GM03348 (cell line): Measurements from ENCODE around the gene KDM4B.

Source experiments
- DNase-seq: peaks from one replicate; pipeline ENCODE4 v3.0.0; 2012; ENCODE audit warnings: low spot score

KDM4B gene

GRCh38 chr19:4984438-4984990 lies 15.6 kb downstream of the KDM4B start:
- no peak for DNase-seq

- no peak for DNase-seq
Measured at GRCh38 chr19:4985551-4985991, 16.7 kb downstream of the KDM4B start.

- DNase-seq: no peak
Measured at GRCh38 chr19:4986056-4986455, 17.1 kb downstream of the KDM4B start.

GRCh38 chr19:4986471-4986891 lies 17.6 kb downstream of the KDM4B start:
- no peak for DNase-seq

- no peak for DNase-seq
Measured at GRCh38 chr19:4987256-4987655, 18.3 kb downstream of the KDM4B start.

- DNase-seq: no peak
Measured at GRCh38 chr19:4987692-4988370, 18.9 kb downstream of the KDM4B start.

- peak; percentile 89 for DNase-seq
Measured at GRCh38 chr19:4988770-4989251, 19.9 kb downstream of the KDM4B start.

GRCh38 chr19:4990306-4990705 lies 21.4 kb downstream of the KDM4B start:
- DNase-seq: no peak

GRCh38 chr19:4991538-4991937 lies 22.6 kb downstream of the KDM4B start:
- no peak for DNase-seq

GRCh38 chr19:4991996-4992698 lies 23.2 kb downstream of the KDM4B start:
- DNase-seq: no peak

- no peak for DNase-seq
Measured at GRCh38 chr19:4993683-4994082, 24.8 kb downstream of the KDM4B start.

- no peak for DNase-seq
Measured at GRCh38 chr19:4996701-4997100, 27.8 kb downstream of the KDM4B start.

- DNase-seq: no peak
Measured at GRCh38 chr19:4997297-4997696, 28.4 kb downstream of the KDM4B start.

GRCh38 chr19:5000120-5000611 lies 31.3 kb downstream of the KDM4B start:
- no peak for DNase-seq

- peak; percentile 83 for DNase-seq
Measured at GRCh38 chr19:5001615-5002014, 32.7 kb downstream of the KDM4B start.

- DNase-seq: peak; percentile 56
Measured at GRCh38 chr19:5002143-5002542, 33.2 kb downstream of the KDM4B start.

GRCh38 chr19:5003781-5004180 lies 34.9 kb downstream of the KDM4B start:
- no peak for DNase-seq

GRCh38 chr19:5005096-5005495 lies 36.2 kb downstream of the KDM4B start:
- no peak for DNase-seq

GRCh38 chr19:5006201-5006600 lies 37.3 kb downstream of the KDM4B start:
- DNase-seq: no peak

- no peak for DNase-seq
Measured at GRCh38 chr19:5006821-5007220, 37.9 kb downstream of the KDM4B start.

GRCh38 chr19:5011476-5012238 lies 42.7 kb downstream of the KDM4B start:
- DNase-seq: no peak
